Thoracic aorta (tissue), 2 donors: Measurements from ENCODE around the gene KRT78. TPM values are rescaled to one million over a fixed set of nuclear protein-coding genes. Genes with fewer than 3 reads are reported as not detected.

Experiments used
- ATAC-seq: fragments of 150-250 bp; one replicate; pipeline ENCODE4 v1.8.0; 2017; ENCODE audit warnings: low read depth; ENCODE audit not compliant: insufficient number of reproducible peaks, low FRiP score
- DNase-seq: peaks from one replicate; pipeline ENCODE4 v3.0.0-alpha.2; 2020; ENCODE audit warnings: low spot score
- H3K27ac ChIP-seq, 2 donors: fragments of 200-600 bp; sonication (generic); 1 replicate in 1 of 2; 2 replicates in 1 of 2; pipeline ENCODE4 v1.5.1; 2016; ENCODE audit warnings: mild to moderate bottlenecking in 2 of 2, moderate library complexity in 2 of 2
- H3K27me3 ChIP-seq: fragments of 200-600 bp; sonication (generic); replicated peaks from 2 replicates; pipeline ENCODE4 v1.6.0; 2016; ENCODE audit warnings: mild to moderate bottlenecking; ENCODE audit not compliant: insufficient read depth
- H3K36me3 ChIP-seq: fragments of 200-600 bp; sonication (generic); one replicate; pipeline ENCODE4 v1.5.1; 2016
- H3K4me1 ChIP-seq, 2 donors: fragments of 200-600 bp; sonication (generic); 1 replicate in 1 of 2; 2 replicates in 1 of 2; pipeline versions ENCODE4 v1.5.1 to v1.6.0; 2016; ENCODE audit warnings: low read depth in 2 of 2, mild to moderate bottlenecking in 1 of 2; ENCODE audit not compliant: control insufficient read depth in 1 of 2
- H3K4me3 ChIP-seq: fragments of 200-600 bp; sonication (generic); 2 replicates; pipeline ENCODE4 v1.5.1; 2016; ENCODE audit warnings: mild to moderate bottlenecking
- H3K9me3 ChIP-seq: fragments of 200-600 bp; sonication (generic); 2 replicates; pipeline ENCODE4 v1.5.1; 2016
- total RNA-seq, 2 donors: library from RNA; depleted of rRNA; stranded (reverse); fragments of >200 nt; gene quantifications; one replicate each; pipeline versions ENCODE4 v1.1.0 to v1.2.3, GENCODE V29; 2016
- TF ChIP-seq, protein P1 (sequence below): fragments of 200-600 bp; sonication (generic); IDR thresholded peaks from one replicate; pipeline ENCODE4 v1.5.1; 2019; ENCODE audit warnings: antibody characterized with exemption

KRT78 gene
- total RNA-seq, 2 donors from 2014 or later = not detected

DNA sequence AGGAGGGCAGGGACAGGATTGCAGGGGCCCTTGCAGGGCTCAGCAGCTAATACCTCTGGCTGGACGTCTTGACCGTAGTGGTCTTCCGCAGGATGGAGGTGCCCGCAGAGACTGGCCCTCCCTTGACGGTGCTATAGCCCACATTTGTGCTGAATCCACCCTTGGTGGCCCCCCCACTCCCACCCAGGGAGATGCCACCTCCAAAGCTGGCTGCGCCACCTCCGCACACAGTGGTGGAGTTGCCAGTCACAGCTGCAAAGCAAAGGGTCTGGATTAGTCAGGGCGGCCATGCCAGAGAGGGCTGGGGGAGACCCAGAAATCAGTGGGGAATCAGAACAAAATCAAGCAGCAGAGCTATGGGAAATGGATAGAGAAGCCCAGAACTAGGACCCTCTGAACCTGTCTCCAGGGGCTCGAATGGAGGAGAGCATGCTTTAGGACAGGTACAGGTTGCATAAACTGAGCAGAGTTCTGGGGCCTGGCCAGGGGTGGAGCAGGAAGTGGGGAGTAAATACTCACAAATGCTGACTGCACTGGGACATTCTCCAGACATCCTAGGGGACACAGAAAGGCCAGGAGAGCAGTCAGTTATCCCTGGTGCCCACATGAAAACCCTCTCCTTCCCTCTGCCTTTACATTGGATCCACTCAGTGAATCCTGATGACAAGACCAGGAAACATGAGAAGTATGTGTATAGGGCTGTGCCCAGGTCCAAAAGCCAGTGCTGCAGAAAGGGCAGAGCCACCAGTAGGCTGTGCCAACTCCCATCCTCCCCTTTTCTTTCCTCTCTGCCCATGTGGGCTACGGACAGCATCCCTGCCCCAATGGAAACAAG is 26.8 kb downstream of the KRT78 start:
- Histone ChIP-seq H3K9me3 (no peaks in the 10 kb centered on the region), H3K36me3 (no peaks in the 10 kb centered on the region), H3K4me1 (peaks cover 3 to 4% of the 10 kb centered on the region in 2 donors), H3K27ac (no peak overlapping the region), H3K27me3 (no peaks in the 10 kb centered on the region), H3K4me3 (no peak overlapping the region)
- TF ChIP-seq, protein P1, sequence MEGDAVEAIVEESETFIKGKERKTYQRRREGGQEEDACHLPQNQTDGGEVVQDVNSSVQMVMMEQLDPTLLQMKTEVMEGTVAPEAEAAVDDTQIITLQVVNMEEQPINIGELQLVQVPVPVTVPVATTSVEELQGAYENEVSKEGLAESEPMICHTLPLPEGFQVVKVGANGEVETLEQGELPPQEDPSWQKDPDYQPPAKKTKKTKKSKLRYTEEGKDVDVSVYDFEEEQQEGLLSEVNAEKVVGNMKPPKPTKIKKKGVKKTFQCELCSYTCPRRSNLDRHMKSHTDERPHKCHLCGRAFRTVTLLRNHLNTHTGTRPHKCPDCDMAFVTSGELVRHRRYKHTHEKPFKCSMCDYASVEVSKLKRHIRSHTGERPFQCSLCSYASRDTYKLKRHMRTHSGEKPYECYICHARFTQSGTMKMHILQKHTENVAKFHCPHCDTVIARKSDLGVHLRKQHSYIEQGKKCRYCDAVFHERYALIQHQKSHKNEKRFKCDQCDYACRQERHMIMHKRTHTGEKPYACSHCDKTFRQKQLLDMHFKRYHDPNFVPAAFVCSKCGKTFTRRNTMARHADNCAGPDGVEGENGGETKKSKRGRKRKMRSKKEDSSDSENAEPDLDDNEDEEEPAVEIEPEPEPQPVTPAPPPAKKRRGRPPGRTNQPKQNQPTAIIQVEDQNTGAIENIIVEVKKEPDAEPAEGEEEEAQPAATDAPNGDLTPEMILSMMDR = no peak
- DNase-seq (no peak), ATAC-seq (no peak)

DNA sequence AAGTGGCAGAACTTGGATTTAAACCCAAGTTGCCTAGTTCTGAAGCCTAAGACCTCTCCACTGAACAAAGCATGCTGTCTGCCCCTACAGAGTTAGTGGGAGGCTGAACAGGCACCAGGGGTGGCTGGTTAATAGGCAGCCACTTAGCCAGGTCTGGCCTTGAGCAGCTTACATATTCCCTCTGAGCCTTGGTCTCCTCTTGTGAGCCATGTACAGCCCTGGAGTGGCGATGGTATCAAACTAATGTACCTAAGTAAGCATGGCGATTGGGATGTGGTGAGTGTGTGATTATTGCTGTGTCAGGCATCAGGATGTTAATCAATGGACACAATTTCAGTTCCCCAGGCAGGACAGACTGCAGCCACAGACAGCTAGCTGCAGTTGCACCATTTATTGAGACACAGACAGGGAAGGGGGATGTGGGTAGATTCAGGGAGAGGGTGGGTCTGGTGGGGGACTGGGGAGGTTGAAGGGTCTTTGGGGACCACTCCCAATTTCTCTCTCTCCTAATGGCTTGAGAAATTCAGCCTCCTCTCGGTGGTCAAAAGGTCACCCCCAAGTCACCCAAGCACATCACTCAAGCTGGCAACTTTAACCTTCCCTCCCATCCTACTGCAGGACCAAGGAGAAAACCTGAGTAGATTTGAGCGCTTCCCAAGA is 27.6 kb downstream of the KRT78 start:
- Histone ChIP-seq H3K4me3 (no peak overlapping the region), H3K27me3 (no peaks in the 10 kb centered on the region), H3K36me3 (no peaks in the 10 kb centered on the region), H3K4me1 (peaks cover 3 to 4% of the 10 kb centered on the region in 2 donors), H3K9me3 (no peaks in the 10 kb centered on the region), H3K27ac (no peak overlapping the region)
- TF ChIP-seq, protein P1 = no peak
- no peak for DNase-seq
- ATAC-seq = no peak

DNA sequence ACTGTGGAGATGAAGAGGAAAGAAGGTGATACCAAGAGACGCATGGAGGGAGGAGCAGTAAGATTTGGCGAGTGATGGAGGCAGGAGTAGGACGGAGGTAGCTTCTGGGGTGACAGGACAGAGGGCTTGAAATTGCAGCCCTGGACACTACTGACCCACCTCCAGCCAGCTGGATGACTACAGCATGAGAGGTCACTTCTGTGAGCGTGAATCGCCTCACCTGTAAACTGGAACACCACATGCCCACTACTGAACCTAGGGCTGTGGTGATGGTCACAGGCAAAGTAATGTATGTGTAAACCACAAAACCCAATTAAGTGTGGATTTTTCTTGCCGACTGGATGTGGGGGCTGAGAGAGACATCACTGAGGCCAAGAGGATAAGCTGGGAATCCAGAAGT is 28.3 kb downstream of the KRT78 start:
- DNase-seq (no peak), ATAC-seq (no peak)
- TF ChIP-seq, protein P1 = no peak
- Histone ChIP-seq H3K4me3 (no peak overlapping the region), H3K36me3 (no peaks in the 10 kb centered on the region), H3K9me3 (no peaks in the 10 kb centered on the region), H3K27ac (no peak overlapping the region), H3K4me1 (peaks cover 3 to 4% of the 10 kb centered on the region in 2 donors), H3K27me3 (no peaks in the 10 kb centered on the region)

DNA sequence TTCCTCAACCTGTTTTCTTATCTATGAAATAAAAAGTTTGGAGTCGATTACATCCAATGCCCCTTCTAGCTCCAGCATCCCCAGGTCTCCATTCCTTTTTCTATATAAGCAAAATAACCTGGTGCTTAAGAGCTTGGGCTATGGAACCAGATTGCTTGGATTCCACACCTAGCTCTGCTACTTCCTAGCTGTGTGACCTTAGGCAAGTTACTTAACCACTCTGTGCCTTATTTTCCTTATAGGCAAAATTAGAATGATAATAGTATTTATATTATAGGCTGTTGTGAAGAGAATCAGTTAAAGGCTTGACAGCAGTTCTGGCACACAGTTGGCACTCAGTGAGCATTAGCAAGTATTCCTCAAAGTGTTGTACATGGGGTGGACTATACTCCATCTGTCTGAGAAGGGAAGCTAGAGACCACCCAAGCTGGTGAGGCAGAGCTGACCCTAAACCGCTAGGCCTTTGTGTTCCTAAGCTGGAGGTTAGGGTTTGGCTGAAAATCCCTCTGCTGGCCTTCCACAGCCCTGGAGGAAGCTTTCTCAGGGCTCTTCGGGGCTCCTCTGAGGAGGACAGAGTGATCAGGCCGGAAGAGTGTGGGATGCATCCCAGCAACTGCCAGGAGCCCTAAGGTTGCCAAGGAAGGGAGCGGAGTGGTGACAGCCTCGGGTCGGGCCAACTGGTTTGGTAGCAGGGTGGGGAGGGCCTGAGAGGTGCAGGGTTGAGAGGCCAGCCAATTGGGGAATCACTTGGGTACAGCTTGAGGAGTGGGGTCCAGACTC is 28.9 kb downstream of the KRT78 start:
- no peak for DNase-seq
- no peak overlapping the region for H3K27ac ChIP-seq
- no peak overlapping the region for H3K4me3 ChIP-seq
- peaks cover 3 to 4% of the 10 kb centered on the region in 2 donors for H3K4me1 ChIP-seq
- ATAC-seq = no peak
- H3K36me3 ChIP-seq = no peaks in the 10 kb centered on the region
- H3K27me3 ChIP-seq = no peaks in the 10 kb centered on the region
- TF ChIP-seq, protein P1 = no peak
- no peaks in the 10 kb centered on the region for H3K9me3 ChIP-seq
